SU-DHL-6 (cell line): Measurements from ENCODE around the gene NOX4.

Source experiments
- H2AFZ ChIP-seq: fragments of 200-600 bp; sonication (generic); 2 replicates; pipeline ENCODE4 v1.6.1; 2014; ENCODE audit warnings: low read depth, mild to moderate bottlenecking, moderate library complexity, mixed read lengths, antibody characterized with exemption, low read length; ENCODE audit not compliant: severe bottlenecking
- H3F3A ChIP-seq: fragments of 200-600 bp; shearing (Covaris generic); 2 replicates; pipeline ENCODE4 v1.6.0; 2016; ENCODE audit warnings: antibody characterized with exemption, mild to moderate bottlenecking; ENCODE audit not compliant: insufficient read depth
- H3K27ac ChIP-seq: fragments of 200-600 bp; sonication (generic); 2 replicates; pipeline ENCODE4 v1.5.1; 2016; ENCODE audit warnings: low read depth, mild to moderate bottlenecking, low read length, moderate library complexity, mixed read lengths
- H3K27me3 ChIP-seq: fragments of 200-600 bp; sonication (generic), shearing (Covaris generic); 2 replicates; pipeline ENCODE4 v1.6.0; 2014; ENCODE audit warnings: mild to moderate bottlenecking, low read length
- H3K36me3 ChIP-seq: fragments of 200-600 bp; sonication (generic); 2 replicates; pipeline ENCODE4 v1.6.1; 2014; ENCODE audit warnings: mild to moderate bottlenecking, low read length, mixed read lengths
- H3K4me2 ChIP-seq: fragments of 300-600, 200-600 bp; shearing (Covaris generic), sonication (generic); 2 replicates; pipeline ENCODE4 v1.6.0; 2014; ENCODE audit warnings: low read length, low read depth, mild to moderate bottlenecking; ENCODE audit not compliant: poor library complexity, severe bottlenecking
- H3K4me3 ChIP-seq: fragments of 200-600 bp; sonication (generic); 2 replicates; pipeline ENCODE4 v1.5.1; 2014; ENCODE audit warnings: antibody characterized with exemption, low read length, mild to moderate bottlenecking, mixed read lengths; ENCODE audit not compliant: insufficient read depth, poor library complexity, severe bottlenecking
- H3K79me2 ChIP-seq: fragments of 200-600 bp; sonication (generic); 2 replicates; pipeline ENCODE4 v1.6.1; 2014; ENCODE audit warnings: mild to moderate bottlenecking, low read length, moderate library complexity; ENCODE audit not compliant: insufficient read depth
- H3K9ac ChIP-seq: fragments of 200-600 bp; sonication (generic); 2 replicates; pipeline ENCODE4 v1.7.0; 2014; ENCODE audit warnings: mild to moderate bottlenecking, low read length
- H3K9me2 ChIP-seq: fragments of 200-600 bp; sonication (generic); replicated peaks from 2 replicates; pipeline ENCODE4 v1.6.1; 2014; ENCODE audit warnings: low read length; ENCODE audit not compliant: insufficient read depth
- H3K9me3 ChIP-seq: fragments of 200-600 bp; sonication (generic); 2 replicates; pipeline ENCODE4 v1.6.1; 2014; ENCODE audit warnings: low read length, mixed read lengths; ENCODE audit not compliant: insufficient read depth
- H4K20me1 ChIP-seq: fragments of 200-600 bp; sonication (generic); 2 replicates; pipeline ENCODE4 v1.6.1; 2014; ENCODE audit warnings: low read depth, mild to moderate bottlenecking, antibody characterized with exemption, low read length, moderate library complexity, mixed read lengths
- CTCF ChIP-seq: fragments of 200-600 bp; sonication (generic); IDR thresholded peaks from one replicate; pipeline ENCODE4 v1.5.1; 2017; ENCODE audit warnings: antibody characterized with exemption, mild to moderate bottlenecking, low read length, moderate library complexity; ENCODE audit not compliant: insufficient read depth, poor library complexity, severe bottlenecking
- EZH2phosphoT487 ChIP-seq: fragments of 200-600 bp; sonication (generic), shearing (Covaris generic); conservative IDR thresholded peaks from 2 replicates; pipeline ENCODE4 v1.6.1; 2018; ENCODE audit warnings: mild to moderate bottlenecking, antibody characterized with exemption, low read length, moderate library complexity, mixed read lengths

NOX4 gene

GRCh38 chr11:89463266-89463780, 27.9 kb downstream of the NOX4 start:
- H3K27ac ChIP-seq = no peak overlapping the region

GRCh38 chr11:89458716-89459115, 32.5 kb downstream of the NOX4 start:
- Histone ChIP-seq H2AFZ (no peak overlapping the region), H3K4me3 (no peak overlapping the region), H3K4me2 (no peak overlapping the region), H3K79me2 (no peaks in the 10 kb centered on the region), H3K9me2 (no peaks in the 10 kb centered on the region), H3K9ac (no peak overlapping the region), H3K36me3 (no peaks in the 10 kb centered on the region), H3K9me3 (no peaks in the 10 kb centered on the region), H4K20me1 (no peaks in the 10 kb centered on the region), H3F3A (no peaks in the 10 kb centered on the region), H3K27me3 (no peaks in the 10 kb centered on the region), H3K27ac (no peak overlapping the region)
- TF ChIP-seq CTCF (no peak), EZH2phosphoT487 (no peak)

More at GRCh38 chr11:89463266-89463780, 27.9 kb downstream of the NOX4 start:
- no peaks in the 10 kb centered on the region for H3K9me3 ChIP-seq
- H3K36me3 ChIP-seq = no peaks in the 10 kb centered on the region
- H3K9ac ChIP-seq = no peak overlapping the region
- H3K4me2 ChIP-seq = no peak overlapping the region
- H4K20me1 ChIP-seq = no peaks in the 10 kb centered on the region
- H3K9me2 ChIP-seq = no peaks in the 10 kb centered on the region
- no peak overlapping the region for H3K4me3 ChIP-seq
- no peaks in the 10 kb centered on the region for H3K79me2 ChIP-seq
- H2AFZ ChIP-seq = no peak overlapping the region
- H3K27me3 ChIP-seq = no peaks in the 10 kb centered on the region
- no peak for TF ChIP-seq CTCF
- no peak for TF ChIP-seq EZH2phosphoT487
- no peaks in the 10 kb centered on the region for H3F3A ChIP-seq

- no peak overlapping the region for H3K4me3 ChIP-seq
- no peaks in the 10 kb centered on the region for H3K36me3 ChIP-seq
- no peaks in the 10 kb centered on the region for H3F3A ChIP-seq
- TF ChIP-seq EZH2phosphoT487 = no peak
- no peak for TF ChIP-seq CTCF
- H3K9me2 ChIP-seq = no peaks in the 10 kb centered on the region
- H4K20me1 ChIP-seq = no peaks in the 10 kb centered on the region
- H3K4me2 ChIP-seq = no peak overlapping the region
- H3K9ac ChIP-seq = no peak overlapping the region
- no peaks in the 10 kb centered on the region for H3K27me3 ChIP-seq
- no peaks in the 10 kb centered on the region for H3K79me2 ChIP-seq
- no peak overlapping the region for H2AFZ ChIP-seq
- H3K27ac ChIP-seq = no peak overlapping the region
- H3K9me3 ChIP-seq = no peaks in the 10 kb centered on the region
Observed at GRCh38 chr11:89457190-89457589, 34.0 kb downstream of the NOX4 start.
